HEK293T (cell line): ENCODE data around the gene PIEZO2.
"Not testable (repeated sequence)": the region's sequence is repeated elsewhere in the genome, so short reads cannot be mapped to it uniquely, and the experiment has no call there.

Source experiments
- ARNT ChIP-seq: fragments of 450-650 bp; IDR thresholded peaks from 2 replicates; pipeline ENCODE4 v1.6.1; 2017; ENCODE audit warnings: mild to moderate bottlenecking
- BHLHE40 ChIP-seq: fragments of 450-650 bp; IDR thresholded peaks from 2 replicates; pipeline ENCODE4 v1.6.1; 2016; ENCODE audit warnings: mild to moderate bottlenecking, moderate library complexity, borderline replicate concordance
- CTBP1 ChIP-seq: fragments of 450-650 bp; IDR thresholded peaks from 2 replicates; pipeline ENCODE4 v1.6.1; 2016; ENCODE audit warnings: borderline replicate concordance
- ELF4 ChIP-seq: fragments of 450-650 bp; IDR thresholded peaks from 2 replicates; pipeline ENCODE4 v1.6.1; 2017; ENCODE audit warnings: antibody characterized with exemption
- FOXA1 ChIP-seq: fragments of 450-650 bp; IDR thresholded peaks from 2 replicates; pipeline ENCODE4 v1.6.1; 2016; ENCODE audit warnings: mild to moderate bottlenecking
- FOXK2 ChIP-seq: fragments of 450-650 bp; IDR thresholded peaks from 2 replicates; pipeline ENCODE4 v1.6.1; 2016; ENCODE audit warnings: mild to moderate bottlenecking
- FOXM1 ChIP-seq: fragments of 450-650 bp; IDR thresholded peaks from 2 replicates; pipeline ENCODE4 v1.6.1; 2017; ENCODE audit warnings: mild to moderate bottlenecking, borderline replicate concordance
- HDGF ChIP-seq: fragments of 450-650 bp; IDR thresholded peaks from 2 replicates; pipeline ENCODE4 v1.6.1; 2017; ENCODE audit warnings: antibody characterized with exemption, borderline replicate concordance
- L3MBTL2 ChIP-seq: fragments of 450-650 bp; conservative IDR thresholded peaks from 2 replicates; pipeline ENCODE4 v1.6.1; 2016; ENCODE audit warnings: mild to moderate bottlenecking
- NFRKB ChIP-seq: fragments of 450-650 bp; IDR thresholded peaks from 2 replicates; pipeline ENCODE4 v1.6.1; 2016; ENCODE audit warnings: mild to moderate bottlenecking, moderate library complexity
- SP1 ChIP-seq: fragments of 450-650 bp; IDR thresholded peaks from 2 replicates; pipeline ENCODE4 v1.6.1; 2017
- SUZ12 ChIP-seq: fragments of 450-650 bp; IDR thresholded peaks from 2 replicates; pipeline ENCODE4 v1.6.1; 2016; ENCODE audit warnings: mild to moderate bottlenecking
- TARDBP ChIP-seq: fragments of 450-650 bp; IDR thresholded peaks from 2 replicates; pipeline ENCODE4 v1.6.1; 2016
- TF ChIP-seq, protein P1 (sequence below): fragments of 450-650 bp; IDR thresholded peaks from 2 replicates; pipeline ENCODE4 v1.6.1; 2016

GRCh38 chr18:11181629-11182028 lies 32.3 kb upstream of the PIEZO2 start:
- TF ChIP-seq ELF4, ARNT, SUZ12, FOXM1, SP1, L3MBTL2, BHLHE40, CTBP1, HDGF, FOXK2, NFRKB, FOXA1, TARDBP: not testable (repeated sequence)
- TF ChIP-seq, protein P1, sequence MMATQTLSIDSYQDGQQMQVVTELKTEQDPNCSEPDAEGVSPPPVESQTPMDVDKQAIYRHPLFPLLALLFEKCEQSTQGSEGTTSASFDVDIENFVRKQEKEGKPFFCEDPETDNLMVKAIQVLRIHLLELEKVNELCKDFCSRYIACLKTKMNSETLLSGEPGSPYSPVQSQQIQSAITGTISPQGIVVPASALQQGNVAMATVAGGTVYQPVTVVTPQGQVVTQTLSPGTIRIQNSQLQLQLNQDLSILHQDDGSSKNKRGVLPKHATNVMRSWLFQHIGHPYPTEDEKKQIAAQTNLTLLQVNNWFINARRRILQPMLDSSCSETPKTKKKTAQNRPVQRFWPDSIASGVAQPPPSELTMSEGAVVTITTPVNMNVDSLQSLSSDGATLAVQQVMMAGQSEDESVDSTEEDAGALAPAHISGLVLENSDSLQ: not testable (repeated sequence)
